ENCODE data around the gene RHOXF1.
"Not testable (repeated sequence)": the region's sequence is repeated elsewhere in the genome, so short reads cannot be mapped to it uniquely, and the experiment has no call there.

RHOXF1 gene, protein sequence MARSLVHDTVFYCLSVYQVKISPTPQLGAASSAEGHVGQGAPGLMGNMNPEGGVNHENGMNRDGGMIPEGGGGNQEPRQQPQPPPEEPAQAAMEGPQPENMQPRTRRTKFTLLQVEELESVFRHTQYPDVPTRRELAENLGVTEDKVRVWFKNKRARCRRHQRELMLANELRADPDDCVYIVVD
- total RNA-seq: 0 to 0.38 (median 0) reads per million in 18 experiments

DNA sequence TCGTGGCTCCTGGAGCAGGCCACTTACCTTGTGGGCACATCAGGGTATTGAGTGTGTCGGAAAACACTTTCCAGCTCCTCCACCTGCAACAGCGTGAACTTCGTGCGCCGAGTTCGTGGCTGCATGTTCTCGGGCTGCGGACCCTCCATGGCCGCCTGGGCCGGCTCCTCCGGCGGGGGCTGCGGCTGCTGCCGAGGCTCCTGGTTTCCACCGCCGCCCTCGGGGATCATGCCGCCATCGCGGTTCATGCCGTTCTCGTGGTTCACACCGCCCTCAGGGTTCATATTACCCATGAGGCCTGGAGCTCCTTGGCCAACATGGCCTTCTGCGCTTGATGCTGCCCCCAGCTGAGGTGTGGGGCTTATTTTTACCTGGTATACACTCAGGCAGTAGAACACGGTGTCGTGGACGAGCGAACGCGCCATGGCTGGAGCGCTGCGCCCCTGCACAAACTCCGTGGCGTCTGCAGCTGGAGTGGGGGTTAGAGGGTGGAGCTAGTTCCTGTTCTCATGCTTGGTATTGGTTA is at the start of gene RHOXF1:
RHOXF1 (minus strand) TSS at position 476 of the 526 bp plus-strand sequence; CDS start at position 425, 51 bp downstream.
- no peak for DNase-seq

DNA sequence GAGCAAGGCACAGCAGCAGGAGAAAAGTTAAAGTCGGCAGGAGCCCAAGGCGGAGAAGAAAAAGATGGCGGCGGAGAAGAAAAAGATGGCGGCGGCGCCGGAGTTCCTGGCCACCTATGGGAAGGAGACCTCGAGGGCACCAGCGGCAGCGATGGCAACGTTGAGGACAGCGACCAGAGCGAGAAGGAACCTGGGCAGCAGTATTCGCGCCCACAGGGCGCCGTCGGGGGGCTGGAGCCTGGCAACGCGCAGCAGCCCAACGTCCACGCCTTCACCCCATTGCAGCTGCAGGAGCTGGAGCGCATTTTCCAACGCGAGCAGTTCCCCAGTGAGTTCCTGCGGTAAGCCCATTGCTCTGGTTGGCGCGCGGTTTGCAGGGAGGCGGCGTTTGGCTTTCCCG is 43.4 kb upstream of the RHOXF1 start:
- not testable (repeated sequence) for DNase-seq

DNA sequence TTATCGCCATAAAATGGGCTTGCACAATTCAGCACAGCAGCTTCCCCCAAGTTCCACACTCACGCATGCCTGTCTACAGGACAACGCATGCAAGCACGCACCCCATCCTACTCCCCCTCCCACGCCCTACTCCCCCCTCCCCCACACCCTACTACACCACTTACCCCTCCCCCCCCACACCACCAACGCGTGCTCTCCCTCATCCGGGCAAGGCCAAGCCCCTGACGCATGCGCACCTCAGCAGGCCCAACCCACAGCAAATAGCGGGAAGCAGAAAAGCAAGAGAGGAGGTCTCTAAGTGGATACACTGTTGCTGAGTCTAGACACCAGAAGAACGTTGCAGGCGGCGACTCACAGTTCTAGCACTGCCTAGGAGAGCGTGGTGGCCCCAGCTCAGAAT is 42.6 kb upstream of the RHOXF1 start, which contains the start of gene RHOXF2:
RHOXF2 (plus strand) TSS at position 301 of the 400 bp plus-strand sequence. CDS start 138 bp downstream, outside the sequence.
- not testable (repeated sequence) for DNase-seq

DNA sequence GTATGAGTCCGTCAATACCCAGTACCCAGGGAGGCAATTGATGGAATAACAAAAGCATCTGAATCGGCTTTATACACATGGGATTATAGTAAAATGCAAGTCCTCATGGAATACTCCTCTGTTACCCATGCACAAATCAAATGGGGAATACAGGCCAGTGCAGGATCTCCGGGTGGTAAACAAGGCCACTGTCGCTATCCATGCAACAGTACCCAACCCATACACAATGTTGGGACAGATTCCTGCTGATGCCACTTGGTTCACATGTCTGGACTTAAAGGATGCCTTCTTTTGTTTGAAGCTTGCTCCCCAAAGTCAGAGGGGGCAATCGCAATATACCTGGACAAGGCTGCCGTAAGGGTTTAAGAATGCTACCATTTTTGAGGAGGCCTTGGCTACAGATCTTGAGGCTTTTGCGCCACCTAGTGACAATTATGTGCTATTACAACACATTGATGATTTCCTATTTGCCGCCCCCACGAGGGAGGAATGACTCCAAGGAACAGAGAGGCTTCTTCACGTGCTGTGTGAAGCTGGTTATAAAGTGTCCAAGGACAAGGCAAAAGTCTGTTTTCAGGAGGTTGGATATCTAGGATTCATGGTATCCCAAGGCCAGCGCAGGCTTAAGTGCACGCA is 34.5 kb upstream of the RHOXF1 start:
- not testable (repeated sequence) for DNase-seq

DNA sequence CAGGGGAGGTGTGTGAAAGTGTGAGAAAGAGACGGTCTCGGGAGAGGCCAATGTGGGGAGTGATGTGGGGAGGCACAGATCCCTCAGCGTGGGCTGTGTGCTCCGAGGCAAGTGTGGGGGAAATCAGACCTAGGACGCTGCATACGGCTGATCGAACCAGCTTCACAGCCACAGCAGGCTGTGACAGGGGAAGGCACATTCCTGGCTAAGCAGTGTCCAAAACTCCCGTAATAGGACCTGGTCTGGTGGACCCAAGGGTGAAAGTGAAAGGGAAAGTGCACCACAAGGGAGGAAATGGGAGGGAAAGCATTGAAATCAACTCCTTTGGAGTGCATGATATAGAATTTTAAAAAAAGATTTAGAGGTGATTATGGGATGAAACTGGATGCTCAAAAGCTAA is 31.8 kb upstream of the RHOXF1 start:
- no peak for DNase-seq

DNA sequence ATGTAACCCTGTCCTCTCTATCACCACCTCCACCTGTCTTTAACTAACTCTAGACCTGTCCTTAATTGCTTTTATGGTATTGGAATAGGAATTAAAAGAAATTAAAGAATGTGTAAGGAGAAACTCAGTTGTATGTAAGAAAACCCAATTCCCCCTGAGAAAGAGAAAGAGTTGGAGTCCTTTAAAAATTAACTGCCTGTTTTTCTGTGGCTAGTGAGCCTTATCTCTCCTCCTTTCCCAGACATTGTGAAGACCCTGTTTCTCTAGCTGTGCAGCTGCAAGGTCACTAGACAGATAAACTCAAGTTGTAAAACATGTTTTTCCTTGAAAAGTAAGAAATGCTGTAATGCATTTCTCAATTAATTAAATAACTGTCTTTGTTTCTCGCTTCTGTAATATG is 30.6 kb upstream of the RHOXF1 start:
- not testable (repeated sequence) for DNase-seq

DNA sequence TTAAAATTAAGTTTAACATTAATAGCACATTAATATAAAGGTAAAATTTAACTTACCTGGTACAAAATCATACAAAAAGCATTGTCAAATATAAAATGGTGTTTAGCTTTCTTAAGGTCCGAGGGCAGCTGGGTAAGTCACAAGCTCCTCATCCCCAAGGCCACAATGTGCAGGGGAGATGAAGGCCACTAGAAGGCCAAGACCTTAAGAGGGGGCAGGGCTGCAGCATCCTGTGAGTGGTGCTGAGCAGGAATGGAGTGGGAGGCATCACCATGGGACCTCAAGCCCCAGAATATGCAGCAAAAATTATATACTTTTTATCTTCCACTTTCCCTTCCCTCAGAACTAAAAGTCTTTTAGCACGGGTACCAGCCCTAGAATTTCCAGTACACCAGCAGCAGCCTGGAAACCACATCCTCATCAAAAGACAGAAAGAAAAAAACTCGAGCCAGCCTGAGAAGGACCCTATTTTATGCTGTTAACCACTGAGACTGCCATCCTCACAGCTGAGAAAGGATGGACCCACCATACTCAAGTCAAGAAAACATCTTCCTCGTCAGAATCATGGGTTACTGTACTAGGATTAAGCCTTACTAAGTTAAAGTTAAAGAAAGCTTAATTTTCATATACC is 29.7 kb upstream of the RHOXF1 start:
- DNase-seq: no peak

DNA sequence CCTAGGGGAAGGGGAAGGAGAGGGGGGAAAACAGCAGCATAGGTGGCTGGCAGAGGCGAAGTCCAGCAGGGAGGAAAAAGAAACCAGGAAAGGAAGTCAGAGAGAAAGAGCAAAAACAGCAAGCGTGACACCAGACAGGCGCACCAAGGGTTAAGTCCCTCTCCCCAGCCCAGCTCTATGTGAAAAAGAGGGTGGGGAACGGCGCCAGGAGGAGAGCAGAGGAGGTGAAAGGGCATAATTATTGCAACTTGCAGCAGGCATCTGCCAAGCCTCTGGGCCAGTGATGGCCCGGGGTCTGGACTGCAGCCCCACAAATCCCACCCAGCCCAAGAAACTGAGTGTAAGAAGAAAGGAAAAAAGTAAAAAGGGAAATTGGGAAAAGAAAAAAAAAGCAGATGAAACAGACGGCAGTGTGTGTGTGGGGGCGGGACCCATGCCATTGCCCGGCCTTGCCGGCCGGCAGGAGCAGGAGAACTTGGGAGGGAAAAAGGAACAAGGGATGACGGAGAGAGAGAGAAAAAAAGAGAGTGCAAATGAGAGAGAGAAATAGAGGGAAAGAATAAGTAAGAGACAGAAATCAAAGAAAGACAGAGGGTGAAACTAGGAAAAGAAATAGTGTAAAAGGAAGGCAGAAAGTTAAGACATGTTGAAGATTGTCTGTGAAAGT is 28.6 kb upstream of the RHOXF1 start:
- DNase-seq: no peak

DNA sequence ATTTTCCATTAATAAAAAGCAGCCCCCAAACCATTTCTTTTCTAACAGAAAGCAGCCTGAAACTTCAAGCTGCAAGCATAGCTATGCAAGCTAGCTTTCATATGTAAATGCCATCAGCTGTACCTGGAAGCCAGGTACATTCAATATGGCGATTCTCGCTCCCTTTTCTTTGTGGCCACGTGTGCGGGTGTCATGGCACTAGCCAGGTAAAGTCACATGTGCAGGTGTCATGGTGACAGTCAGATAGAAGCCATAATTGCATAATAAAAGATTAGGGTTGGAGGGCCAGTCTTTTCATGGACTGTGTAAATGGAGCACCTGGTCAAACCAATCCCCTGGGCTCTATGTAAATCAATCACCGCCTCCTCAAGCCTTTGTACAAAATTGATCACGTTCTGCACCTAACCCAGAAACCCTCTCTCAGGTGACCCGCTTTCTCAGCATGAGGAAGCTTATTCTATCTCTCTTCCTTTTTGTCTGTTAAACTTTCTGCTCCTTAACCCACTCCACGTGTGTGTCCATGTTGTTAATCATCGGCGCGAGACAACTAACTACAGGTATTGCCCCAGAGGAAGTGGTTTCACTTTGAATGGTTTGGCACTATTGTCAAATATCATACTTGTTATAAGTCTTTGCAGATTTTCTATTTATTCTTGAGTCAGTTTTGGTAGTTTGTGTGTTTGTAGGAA is 24.7 kb upstream of the RHOXF1 start:
- DNase-seq: no peak

DNA sequence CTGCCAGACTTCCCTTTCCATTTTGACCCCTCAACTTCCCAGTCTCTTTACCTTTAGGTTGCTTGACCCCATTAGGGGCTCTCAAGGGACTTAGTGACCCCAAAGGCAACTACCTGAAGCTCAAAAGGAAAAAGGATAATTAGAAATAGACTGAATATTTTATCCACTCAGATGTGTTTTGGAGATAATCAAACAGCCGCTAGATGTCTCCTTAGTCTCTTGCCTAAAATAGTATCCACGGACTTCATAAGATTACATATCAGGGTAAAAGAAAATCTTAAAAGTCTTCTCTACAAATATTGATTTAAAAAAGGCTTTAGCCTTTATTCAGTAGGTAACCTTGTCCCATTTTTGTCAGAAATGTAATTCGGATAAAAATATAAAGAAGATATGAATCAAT is 21.7 kb upstream of the RHOXF1 start:
- DNase-seq: no peak

DNA sequence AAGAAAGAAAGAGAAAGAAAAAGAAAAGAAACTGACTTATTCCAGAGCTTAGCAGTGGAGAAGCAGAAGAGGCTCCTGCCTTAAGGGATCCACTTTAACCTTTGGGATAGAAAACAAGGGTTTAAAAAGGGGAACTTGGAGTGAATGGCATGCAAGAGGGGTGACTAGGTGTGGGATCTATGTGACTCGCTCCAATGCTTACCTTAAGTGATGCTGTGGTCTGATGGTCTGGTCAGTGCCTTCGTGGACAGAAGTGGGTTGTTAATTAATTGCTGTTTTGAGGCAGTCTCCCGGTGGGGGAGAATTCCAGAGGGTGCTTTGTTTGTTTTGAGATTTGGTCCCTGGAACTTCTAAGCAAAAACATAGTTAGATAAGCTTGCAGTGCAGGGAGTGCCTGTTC is 21.1 kb upstream of the RHOXF1 start:
- no peak for DNase-seq

DNA sequence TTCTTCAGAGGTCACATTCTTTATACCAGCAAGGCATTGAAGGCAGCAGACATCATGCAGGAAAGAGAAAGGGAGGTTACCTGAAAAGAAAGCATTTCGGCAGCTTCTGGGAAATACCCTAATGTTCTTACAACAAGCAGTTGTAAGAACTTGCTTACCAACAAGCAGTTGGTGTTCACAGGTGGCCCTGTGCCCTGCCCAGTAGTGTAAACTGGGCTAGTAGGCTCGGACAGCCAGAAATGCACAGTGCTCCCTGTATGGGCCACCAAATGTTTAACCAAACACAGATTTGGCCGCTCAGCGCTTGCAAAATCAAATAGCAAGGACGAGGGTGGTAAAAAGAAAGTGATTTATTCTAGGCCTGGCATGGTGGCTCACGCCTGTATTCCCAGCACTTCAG is 20.4 kb upstream of the RHOXF1 start:
- DNase-seq: no peak

DNA sequence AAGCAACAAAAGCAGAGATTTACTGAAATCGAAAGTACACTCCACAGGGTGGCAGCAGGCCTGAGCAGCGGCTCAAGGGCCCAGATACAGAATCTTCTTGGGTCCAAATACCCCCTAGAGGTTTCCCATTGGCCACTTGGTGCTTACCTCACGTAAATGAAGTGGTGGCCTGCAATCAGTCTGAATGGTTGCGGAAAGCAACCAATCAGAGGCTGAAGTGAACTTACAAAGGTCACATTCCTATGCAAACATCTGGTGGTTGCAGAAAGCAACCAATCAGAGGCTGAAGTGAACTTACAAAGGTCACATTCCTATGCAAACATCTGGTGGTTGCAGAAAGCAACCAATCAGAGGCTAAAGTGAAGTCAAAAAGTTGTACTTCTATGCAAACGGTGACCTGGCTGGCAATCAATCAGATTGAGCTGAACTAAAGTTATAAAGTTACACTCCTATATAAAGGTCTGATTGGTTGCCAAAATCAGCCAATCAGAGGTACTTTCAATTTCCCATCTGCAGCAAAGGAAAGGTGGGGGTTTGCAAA is 12.7 kb upstream of the RHOXF1 start:
- DNase-seq: not testable (repeated sequence)

DNA sequence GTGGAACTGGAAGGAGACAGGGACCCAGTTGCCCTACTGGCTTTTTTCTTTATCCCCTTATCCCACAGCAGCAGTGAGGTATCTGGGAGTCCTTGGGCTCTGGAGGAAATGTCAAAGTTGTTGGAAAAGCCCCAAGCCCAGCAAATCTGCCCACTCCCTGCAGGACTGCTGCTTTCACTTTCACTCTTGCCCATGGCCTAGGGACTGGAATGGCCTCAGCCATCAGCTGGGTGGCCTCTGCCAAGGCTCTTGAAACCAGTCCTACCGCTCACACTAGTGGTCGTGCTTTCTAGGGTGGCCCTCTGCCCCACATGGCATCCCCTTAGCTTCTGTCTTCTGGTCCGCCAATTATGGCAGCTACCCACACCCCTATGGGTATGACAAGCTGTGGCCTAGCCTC is 9.7 kb upstream of the RHOXF1 start:
- no peak for DNase-seq

DNA sequence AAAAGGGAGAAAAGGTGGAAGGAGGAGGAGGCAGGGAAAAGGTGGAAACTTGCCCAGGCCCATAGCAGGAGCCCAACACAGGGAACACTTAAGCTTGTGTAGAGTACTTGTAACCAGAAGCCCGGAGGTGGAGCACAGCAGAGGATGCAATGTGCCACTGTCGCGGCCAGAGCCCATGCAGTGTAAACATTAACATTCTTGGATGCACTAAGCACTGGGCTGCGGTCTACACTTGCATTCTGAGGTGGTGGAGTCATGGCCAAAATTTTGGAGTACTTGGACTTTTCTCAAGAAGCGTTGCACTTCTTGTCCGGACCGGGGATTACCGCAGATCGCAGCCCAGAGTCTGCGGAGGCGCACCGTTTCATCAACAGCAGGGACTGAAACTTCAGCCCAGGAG is 4.5 kb upstream of the RHOXF1 start:
- no peak for DNase-seq

DNA sequence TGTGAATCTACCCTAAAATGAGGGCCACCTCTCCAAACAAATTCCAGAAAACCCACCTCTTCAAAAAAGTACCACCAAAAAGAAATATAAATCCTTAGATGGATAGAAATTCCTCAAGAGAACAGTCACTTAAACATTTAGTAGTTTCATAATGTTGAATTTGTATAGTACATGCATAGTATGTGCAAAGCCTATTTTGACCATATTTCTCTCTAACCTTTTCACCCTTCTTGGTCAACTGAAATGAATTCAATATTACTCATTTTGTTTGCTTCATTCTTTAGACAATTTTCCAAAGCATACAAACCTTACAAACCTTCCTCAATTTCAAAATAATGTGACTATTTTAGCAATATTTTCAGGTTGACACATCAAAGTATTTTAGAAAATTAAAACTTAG is 4.1 kb downstream of the RHOXF1 start:
- no peak for DNase-seq

DNA sequence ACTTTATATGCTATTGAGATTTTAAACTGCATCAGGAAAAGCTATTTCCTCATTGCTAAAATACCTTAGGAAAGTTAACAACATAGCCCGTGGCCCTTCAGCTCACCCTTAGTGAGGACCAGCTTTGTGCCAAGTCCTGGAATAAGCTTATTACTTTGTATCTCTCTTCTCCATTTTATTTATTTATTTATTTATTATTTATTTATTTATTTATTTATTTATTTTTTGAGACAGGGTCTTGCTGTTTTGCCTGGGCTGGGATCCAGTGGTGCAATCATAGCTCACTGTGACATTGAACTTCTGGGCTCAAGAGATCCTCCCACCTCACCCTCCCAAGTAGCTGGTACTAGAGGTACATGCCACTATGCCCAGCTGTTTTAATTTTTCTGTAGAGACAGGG is 6.3 kb downstream of the RHOXF1 start:
- DNase-seq: no peak

DNA sequence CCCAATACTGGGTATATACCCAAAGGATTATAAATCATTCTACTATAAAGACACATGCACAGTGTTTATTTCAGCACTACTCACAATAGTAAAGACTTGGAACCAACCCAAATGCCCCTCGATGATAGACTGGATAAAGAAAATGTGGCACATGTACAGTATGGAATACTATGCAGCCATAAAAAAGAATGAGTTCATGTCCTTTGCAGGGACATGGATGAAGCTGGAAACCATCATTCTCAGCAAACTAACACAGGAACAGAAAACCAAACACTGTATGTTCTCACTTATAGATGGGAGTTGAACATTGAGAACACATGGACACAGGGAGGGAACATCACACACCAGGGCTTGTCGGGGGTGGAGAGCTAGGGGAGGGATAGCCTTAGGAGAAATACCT is 11.0 kb downstream of the RHOXF1 start:
- DNase-seq: not testable (repeated sequence)

DNA sequence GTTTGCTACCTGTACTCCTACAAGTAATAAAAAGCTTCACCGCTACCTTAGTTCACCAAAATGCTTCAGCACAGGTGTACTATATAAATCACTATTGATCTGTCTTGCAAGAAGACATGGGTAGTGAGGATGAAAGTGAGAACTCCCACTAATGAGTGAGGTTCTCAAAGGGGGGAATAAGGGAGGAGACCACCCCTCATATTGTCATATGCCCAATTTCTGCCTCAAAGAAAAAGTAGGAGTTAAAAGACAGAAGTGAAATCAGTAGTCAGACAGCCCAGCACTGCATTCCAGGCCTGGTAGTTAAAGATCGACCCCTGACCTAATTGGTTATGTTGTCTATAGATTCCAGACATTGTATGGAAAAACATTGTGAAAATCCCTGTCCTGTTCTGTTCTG is 14.7 kb downstream of the RHOXF1 start:
- not testable (repeated sequence) for DNase-seq

DNA sequence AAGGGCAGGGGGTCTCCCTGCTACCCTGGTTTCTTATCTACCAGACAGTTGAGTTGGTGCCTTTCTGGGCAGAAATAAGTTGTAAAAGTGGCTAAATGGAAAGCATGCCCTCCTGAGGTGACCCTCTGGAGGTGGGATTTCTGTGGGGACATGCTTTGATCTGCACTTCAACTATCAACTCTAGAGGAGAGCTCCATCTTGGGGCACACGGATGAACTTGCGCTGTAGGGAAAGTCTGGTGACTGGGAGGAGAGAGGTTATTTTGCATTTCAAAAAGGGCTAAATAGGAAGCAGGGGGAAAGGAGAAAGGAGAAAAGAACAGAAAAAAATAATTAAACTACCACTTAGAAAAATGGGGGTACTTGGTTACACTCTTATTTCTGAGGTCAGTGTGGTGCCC is 25.5 kb downstream of the RHOXF1 start:
- DNase-seq: no peak

DNA sequence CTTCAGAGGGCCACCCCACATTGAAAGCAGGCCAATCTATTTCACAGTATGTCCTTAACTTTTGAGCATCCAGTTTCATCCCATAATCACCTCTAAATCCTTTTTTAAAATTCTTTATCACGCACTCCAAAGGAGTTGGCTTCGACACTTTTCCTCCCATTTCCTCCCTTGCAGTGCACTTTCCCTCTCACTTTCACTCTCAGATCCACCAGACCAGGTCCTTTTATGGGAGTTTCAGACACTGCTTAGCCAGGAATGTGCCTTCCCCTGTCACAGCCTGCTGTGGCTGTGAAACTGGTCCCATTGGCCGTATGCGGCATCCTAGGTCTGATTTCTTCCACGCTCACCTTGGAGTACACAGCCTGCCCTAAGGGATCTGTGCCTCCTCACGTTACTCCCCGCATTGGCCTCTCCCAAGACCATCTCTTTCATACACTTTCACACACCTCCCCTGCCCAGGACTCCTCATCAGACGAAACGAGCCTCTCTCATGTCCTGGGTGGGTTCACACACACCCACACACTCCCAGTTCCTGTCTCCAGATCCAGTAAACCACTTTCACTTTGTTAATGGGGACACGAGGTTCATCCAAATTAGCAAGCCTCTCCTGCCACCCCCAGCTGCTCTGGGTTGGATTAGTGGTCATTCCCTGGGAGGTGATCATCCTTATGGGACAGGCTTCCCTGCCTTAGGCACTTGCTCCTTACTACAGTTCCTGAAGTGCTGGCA is 28.3 kb downstream of the RHOXF1 start:
- peak in 1 of 2 donors; percentile 3 for DNase-seq

Data from inflammatory macrophage (primary cell).